Esophagus muscularis mucosa (tissue), 4 donors: ENCODE data around the gene AMDHD1. TPM values are rescaled to one million over a fixed set of nuclear protein-coding genes. Genes with fewer than 3 reads are reported as not detected.
A peak's percentile ranks its signal among the peaks of the same experiment; 100 is the strongest.

Experiments
- DNase-seq: peaks from one replicate; pipeline ENCODE4 v3.0.0-alpha.2; 2017; ENCODE audit errors: extremely low spot score
- H3K27ac ChIP-seq, 4 donors: fragments of 200-600 bp; sonication (generic); replicated peaks in 1 of 4; 1 replicate in 3 of 4; 2 replicates in 1 of 4; pipeline ENCODE4 v1.5.1; 2016 to 2019; ENCODE audit warnings: mild to moderate bottlenecking in 1 of 4
- H3K27me3 ChIP-seq, 4 donors: fragments of 200-600 bp; sonication (generic); one replicate each; pipeline versions ENCODE4 v1.5.1 to v1.6.0; 2016 to 2019
- H3K36me3 ChIP-seq, 4 donors: fragments of 200-600 bp; sonication (generic); one replicate each; pipeline ENCODE4 v1.5.1; 2016 to 2019
- H3K4me1 ChIP-seq, 4 donors: fragments of 200-600 bp; sonication (generic); one replicate each; pipeline ENCODE4 v1.5.1; 2016 to 2019
- H3K4me3 ChIP-seq, 4 donors: fragments of 200-600 bp; sonication (generic); 1 replicate in 2 of 4; 2 replicates in 2 of 4; pipeline ENCODE4 v1.5.1; 2016 to 2019; ENCODE audit warnings: mild to moderate bottlenecking in 4 of 4, moderate library complexity in 1 of 4
- H3K9me3 ChIP-seq, 4 donors: fragments of 200-600 bp; sonication (generic); 1 replicate in 3 of 4; 2 replicates in 1 of 4; pipeline ENCODE4 v1.5.1; 2016 to 2019
- EP300 ChIP-seq: sonication (generic); formaldehyde crosslinking; IDR thresholded peaks from one replicate; pipeline ENCODE4 v1.6.1; 2017; ENCODE audit warnings: antibody characterized with exemption
- POLR2A ChIP-seq: fragments of 450-650 bp; IDR thresholded peaks from one replicate; pipeline ENCODE4 v1.6.1; 2017; ENCODE audit warnings: antibody characterized with exemption, moderate library complexity, mild to moderate bottlenecking, low read depth
- POLR2AphosphoS5 ChIP-seq, 2 donors: sonication (generic); formaldehyde crosslinking; IDR thresholded peaks; one replicate each; pipeline ENCODE4 v1.6.1; 2017; ENCODE audit warnings: antibody characterized with exemption in 2 of 2
- WGBS: methylation state at CpG from one replicate; pipeline ENCODE4 v1.1.5; 2018; 5-methylcytosine and 5-hydroxymethylcytosine counted together
- intact Hi-C: fragments of 100-400 bp; cut with DNase I; formaldehyde crosslinking; loops from one replicate; pipeline ENCODE4 v1.15.1; 2023
- total RNA-seq, 4 donors: library from RNA; depleted of rRNA; stranded (reverse); fragments of >200 nt; gene quantifications; one replicate each; pipeline versions ENCODE4 v1.1.0 to v1.2.1, GENCODE V29; 2016
- TF ChIP-seq, protein P1 (sequence below), 3 experiments: fragments of 200-600 bp in 2 of 3; fragments of 450-650 bp in 1 of 3; sonication (generic) in 2 of 3; IDR thresholded peaks; one replicate each; pipeline ENCODE4 v1.5.1; 2017 to 2019; ENCODE audit warnings: antibody characterized with exemption in 3 of 3, mild to moderate bottlenecking in 2 of 3, moderate library complexity in 1 of 3

The AMDHD1 gene
- total RNA-seq, 4 donors from 2014 or later = 0.17 to 0.66 (median 0.52) TPM; not detected in 1

DNA sequence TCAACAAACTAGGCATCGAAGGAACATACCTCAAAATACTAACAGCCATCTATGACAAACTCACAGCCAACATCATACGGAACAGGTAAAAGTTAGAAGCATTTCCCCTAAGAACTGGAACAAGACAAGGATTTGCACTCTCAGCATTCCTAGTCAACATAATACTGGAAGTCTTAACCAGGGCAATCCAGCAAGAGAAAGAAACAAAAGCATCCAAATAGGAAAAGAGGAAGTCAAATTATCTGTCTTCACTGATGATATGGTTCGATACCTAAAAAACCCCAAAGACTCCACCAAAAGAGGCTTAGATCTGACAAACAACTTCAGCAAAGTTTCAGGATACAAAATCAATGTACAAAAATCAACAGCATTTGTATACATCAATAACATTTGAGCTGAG, 33.3 kb upstream of the AMDHD1 start:
- no peaks in the 10 kb centered on the region for H3K27me3 ChIP-seq
- intact Hi-C loops = no loop called here
- WGBS = 93% methylated on average over 3 of the region's 3 CpGs
- no peak overlapping the region for H3K27ac ChIP-seq
- H3K36me3 ChIP-seq = no peaks in the 10 kb centered on the region
- no peak for DNase-seq
- H3K4me3 ChIP-seq = no peak overlapping the region
- no peaks in the 10 kb centered on the region for H3K4me1 ChIP-seq
- no peak for TF ChIP-seq POLR2A
- TF ChIP-seq, protein P1, sequence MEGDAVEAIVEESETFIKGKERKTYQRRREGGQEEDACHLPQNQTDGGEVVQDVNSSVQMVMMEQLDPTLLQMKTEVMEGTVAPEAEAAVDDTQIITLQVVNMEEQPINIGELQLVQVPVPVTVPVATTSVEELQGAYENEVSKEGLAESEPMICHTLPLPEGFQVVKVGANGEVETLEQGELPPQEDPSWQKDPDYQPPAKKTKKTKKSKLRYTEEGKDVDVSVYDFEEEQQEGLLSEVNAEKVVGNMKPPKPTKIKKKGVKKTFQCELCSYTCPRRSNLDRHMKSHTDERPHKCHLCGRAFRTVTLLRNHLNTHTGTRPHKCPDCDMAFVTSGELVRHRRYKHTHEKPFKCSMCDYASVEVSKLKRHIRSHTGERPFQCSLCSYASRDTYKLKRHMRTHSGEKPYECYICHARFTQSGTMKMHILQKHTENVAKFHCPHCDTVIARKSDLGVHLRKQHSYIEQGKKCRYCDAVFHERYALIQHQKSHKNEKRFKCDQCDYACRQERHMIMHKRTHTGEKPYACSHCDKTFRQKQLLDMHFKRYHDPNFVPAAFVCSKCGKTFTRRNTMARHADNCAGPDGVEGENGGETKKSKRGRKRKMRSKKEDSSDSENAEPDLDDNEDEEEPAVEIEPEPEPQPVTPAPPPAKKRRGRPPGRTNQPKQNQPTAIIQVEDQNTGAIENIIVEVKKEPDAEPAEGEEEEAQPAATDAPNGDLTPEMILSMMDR (IDR thresholded peaks at IDR 0.05) = no peak
- no peak for TF ChIP-seq EP300
- no peak for TF ChIP-seq POLR2AphosphoS5 (IDR thresholded peaks at IDR 0.05)
- H3K9me3 ChIP-seq = no peaks in the 10 kb centered on the region

DNA sequence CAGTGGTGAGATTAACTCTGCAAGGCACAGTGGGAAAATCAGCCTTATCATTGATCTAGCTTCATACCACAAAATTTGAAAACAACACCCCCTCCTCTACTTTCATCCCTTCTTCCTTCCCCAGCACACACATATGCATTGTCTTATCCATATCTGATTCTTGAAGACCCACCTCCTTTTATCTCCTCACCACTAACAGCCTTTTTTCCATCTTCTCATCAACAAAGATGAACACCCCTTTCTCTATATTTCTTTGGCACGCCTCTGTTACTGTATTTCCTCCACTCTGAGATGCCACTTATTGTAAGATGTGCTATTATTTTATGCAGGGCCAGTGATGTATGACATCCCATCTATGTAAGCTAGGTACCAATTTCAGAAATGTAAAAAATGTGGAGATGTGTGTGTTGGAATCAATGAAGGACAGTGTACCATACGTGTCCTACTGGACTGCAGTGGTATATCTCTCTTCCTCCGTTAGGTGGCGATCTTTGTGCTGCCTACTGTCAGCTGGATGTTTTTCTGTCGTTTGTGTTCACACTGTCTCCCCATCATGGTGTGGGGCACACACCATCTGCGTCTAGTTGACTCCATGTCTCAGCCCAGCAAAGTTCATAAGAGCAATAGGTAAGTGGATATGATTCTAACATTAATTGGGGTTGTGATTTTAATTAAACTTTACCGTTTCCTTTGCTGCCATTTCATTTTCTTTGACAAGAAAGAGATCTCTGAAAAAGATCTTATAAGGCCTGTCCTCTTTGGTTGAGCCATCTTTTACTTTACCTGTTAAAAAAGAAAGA, 24.7 kb upstream of the AMDHD1 start:
- H3K27ac ChIP-seq = no peak overlapping the region

DNA sequence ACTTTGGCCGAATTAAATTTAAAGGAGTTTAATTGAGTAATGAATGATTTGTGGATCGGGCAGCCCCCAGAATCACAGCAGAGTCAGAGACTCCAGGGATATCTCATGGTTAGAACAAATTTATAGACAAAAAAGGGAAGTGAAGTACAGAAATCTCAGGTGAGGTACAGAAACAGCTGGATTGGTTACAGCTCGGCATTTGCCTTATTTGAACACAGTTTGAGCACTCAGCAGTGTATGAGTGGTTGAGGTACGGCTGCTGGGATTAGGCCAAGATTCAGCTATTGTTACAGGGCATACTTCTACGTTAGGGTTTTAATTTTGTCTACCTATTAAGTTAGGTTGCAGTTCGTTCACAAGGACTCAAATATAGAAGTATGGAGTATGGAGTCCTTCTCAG, 24.0 kb upstream of the AMDHD1 start:
- no peak overlapping the region for H3K27ac ChIP-seq
- WGBS = 75% methylated on average over 6 of the region's 6 CpGs
- H3K4me3 ChIP-seq = no peak overlapping the region
- no peaks in the 10 kb centered on the region for H3K4me1 ChIP-seq
- H3K36me3 ChIP-seq = no peaks in the 10 kb centered on the region
- DNase-seq = no peak
- H3K9me3 ChIP-seq = no peaks in the 10 kb centered on the region
- intact Hi-C loops = loop anchor here (1.0 kb wide), 1 partner anchor 79 kb away; no protein-coding TSS in a partner anchor
- TF ChIP-seq, protein P1 (IDR thresholded peaks at IDR 0.05) = no peak
- TF ChIP-seq POLR2AphosphoS5 (IDR thresholded peaks at IDR 0.05) (no peak), EP300 (no peak), POLR2A (no peak)
- peaks cover 0 to 7% (median 0%) of the 10 kb centered on the region in 4 donors for H3K27me3 ChIP-seq

More for the DNA sequence above, 24.7 kb upstream of the AMDHD1 start:
- DNase-seq = no peak
- Histone ChIP-seq H3K9me3 (no peaks in the 10 kb centered on the region), H3K4me1 (no peaks in the 10 kb centered on the region), H3K4me3 (no peak overlapping the region), H3K36me3 (no peaks in the 10 kb centered on the region), H3K27me3 (peaks cover 0 to 7% (median 0%) of the 10 kb centered on the region in 4 donors)
- 21% methylated on average over 7 of the region's 7 CpGs for WGBS
- intact Hi-C loops = no loop called here
- no peak for TF ChIP-seq POLR2A
- TF ChIP-seq, protein P1 (IDR thresholded peaks at IDR 0.05) = peak; percentile 75 to 84 (median 76)

DNA sequence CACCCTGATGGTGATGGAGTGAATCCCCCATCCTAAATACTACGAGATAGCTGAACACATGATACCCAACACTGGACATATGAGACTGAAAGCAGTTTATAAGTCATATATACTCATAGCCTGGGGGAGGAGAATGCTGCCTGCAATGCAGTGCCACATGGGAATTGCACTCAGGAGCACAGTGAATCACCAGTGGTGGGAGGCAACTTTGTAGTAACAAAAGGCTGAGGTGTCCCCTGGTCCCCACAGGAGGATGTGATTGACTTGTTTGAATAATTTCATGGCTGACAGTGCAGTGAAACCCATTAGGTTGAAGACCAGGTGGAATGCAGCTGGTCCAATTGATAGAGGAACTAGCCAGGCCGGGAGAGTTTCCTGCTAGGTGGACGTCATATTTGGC, 20.9 kb upstream of the AMDHD1 start:
- TF ChIP-seq POLR2AphosphoS5 (IDR thresholded peaks at IDR 0.05) = no peak
- TF ChIP-seq, protein P1 (IDR thresholded peaks at IDR 0.05) = no peak
- no peak for TF ChIP-seq POLR2A
- no peak for TF ChIP-seq EP300
- no peak for DNase-seq
- H3K4me1 ChIP-seq = no peaks in the 10 kb centered on the region
- H3K36me3 ChIP-seq = no peaks in the 10 kb centered on the region
- intact Hi-C loops = no loop called here
- WGBS = 61% methylated on average over 2 of the region's 3 CpGs
- H3K4me3 ChIP-seq = no peak overlapping the region
- H3K27ac ChIP-seq = no peak overlapping the region
- no peaks in the 10 kb centered on the region for H3K9me3 ChIP-seq
- peaks cover 0 to 7% (median 0%) of the 10 kb centered on the region in 4 donors for H3K27me3 ChIP-seq
